HG03432 (cell line): ENCODE measurements around the gene RBM4.
A peak's percentile ranks its signal among the peaks of the same experiment; 100 is the strongest.
"Not testable (repeated sequence)": the region's sequence is repeated elsewhere in the genome, so short reads cannot be mapped to it uniquely, and the experiment has no call there.

Experiments
- ATAC-seq: cut with Tn5 transposase; IDR thresholded peaks from one replicate; pipeline ENCODE4 v1.9.1; 2021; ENCODE audit warnings: mild to moderate bottlenecking, moderate library complexity; ENCODE audit not compliant: unreplicated experiment

RBM4 gene

DNA sequence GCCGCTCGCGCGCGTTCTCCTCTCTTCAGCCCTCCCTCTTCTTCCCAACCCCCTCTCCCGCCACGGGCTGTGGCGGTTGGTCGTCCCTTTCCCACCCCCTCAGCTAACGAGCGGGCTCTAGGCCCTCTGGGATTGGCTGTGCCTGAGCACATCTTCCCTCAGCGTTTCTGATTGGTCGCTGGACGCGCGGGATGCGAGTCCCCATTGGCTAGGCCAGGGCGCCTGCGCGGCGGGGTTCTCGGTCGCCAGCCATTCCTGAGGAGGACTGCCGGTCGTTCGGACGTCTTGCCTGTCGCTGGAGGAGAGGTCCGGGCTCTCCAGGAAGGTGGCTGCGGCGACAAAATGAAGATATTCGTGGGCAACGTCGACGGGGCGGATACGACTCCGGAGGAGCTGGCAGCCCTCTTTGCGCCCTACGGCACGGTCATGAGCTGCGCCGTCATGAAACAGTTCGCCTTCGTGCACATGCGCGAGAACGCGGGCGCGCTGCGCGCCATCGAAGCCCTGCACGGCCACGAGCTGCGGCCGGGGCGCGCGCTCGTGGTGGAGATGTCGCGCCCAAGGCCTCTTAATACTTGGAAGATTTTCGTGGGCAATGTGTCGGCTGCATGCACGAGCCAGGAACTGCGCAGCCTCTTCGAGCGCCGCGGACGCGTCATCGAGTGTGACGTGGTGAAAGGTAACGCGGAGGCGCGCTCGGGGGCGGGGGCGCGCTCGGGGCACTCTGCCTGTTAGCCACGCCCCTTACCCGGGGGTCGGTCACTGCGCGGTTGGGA is 21.9 kb upstream of the RBM4 start, which contains the start of gene RBM14:
Gene RBM14 (plus strand): TSS at position 252 of the 776 bp plus-strand sequence. CDS start 91 bp downstream, at position 343.
- peak; percentile 90 for ATAC-seq

DNA sequence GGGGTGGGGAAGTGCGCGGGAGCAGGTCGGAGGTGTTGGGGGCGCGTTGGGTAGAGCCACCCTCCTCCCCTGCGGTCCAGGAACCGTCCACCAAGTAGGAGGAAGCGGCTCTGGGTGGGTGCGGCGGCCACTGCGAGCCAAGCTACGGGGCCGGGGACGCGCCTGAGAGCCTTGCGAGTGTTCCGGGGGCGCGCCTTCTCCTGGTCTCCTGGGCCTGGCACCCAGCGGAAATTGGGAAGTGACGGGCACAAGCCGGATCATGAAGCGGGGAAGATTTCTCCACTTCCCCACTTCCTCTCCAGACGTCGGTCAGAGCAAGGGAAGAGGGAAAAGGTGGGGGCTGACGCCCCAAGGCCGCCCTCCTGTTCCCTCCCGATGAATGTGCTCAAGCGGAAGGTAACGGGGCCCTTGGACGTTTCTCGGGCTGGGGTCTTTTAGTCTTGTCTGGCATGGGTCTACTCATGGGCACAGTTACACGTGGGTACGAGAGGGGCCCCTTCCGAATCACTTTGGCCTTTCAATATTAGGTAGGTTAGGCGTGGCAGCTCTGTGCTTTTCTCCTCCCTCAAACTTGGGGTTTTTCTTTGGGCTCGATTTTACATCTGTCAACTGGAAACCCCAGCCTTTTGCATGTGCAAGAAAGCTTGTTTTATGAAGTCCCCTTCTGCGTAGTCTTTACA is 21.2 kb upstream of the RBM4 start:
- no peak for ATAC-seq

DNA sequence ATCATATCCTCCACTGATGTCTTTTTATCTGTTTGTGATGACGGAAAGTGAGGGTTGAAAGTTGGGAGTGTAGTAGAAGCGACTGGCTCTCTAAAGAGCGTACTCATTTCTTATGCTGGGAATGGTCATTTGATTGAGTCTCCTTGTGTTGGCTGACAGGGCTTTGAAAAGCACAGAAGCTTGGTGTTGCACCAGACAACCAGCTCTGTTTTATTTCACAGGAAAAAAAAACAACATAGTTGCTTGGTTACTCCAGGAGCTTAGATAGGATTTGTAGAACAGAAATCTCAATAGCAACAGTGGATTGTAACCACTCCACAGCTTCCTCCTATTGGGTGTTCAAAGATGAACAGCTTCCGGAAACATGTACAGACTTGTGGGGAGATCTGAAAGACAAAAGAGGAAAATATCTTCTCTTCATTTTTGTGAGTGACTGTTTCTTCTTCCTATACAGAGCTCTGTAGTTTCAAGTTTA is 19.4 kb upstream of the RBM4 start:
- no peak for ATAC-seq

DNA sequence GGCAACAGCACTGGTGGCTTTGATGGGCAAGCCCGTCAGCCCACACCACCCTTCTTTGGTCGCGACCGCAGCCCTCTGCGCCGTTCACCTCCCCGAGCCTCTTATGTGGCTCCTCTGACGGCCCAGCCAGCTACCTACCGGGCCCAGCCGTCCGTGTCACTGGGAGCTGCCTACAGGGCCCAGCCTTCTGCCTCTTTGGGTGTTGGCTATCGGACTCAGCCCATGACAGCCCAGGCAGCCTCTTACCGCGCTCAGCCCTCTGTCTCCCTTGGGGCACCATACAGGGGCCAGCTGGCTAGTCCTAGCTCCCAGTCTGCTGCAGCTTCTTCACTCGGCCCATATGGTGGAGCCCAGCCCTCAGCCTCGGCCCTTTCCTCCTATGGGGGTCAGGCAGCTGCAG is 14.1 kb upstream of the RBM4 start:
- no peak for ATAC-seq

DNA sequence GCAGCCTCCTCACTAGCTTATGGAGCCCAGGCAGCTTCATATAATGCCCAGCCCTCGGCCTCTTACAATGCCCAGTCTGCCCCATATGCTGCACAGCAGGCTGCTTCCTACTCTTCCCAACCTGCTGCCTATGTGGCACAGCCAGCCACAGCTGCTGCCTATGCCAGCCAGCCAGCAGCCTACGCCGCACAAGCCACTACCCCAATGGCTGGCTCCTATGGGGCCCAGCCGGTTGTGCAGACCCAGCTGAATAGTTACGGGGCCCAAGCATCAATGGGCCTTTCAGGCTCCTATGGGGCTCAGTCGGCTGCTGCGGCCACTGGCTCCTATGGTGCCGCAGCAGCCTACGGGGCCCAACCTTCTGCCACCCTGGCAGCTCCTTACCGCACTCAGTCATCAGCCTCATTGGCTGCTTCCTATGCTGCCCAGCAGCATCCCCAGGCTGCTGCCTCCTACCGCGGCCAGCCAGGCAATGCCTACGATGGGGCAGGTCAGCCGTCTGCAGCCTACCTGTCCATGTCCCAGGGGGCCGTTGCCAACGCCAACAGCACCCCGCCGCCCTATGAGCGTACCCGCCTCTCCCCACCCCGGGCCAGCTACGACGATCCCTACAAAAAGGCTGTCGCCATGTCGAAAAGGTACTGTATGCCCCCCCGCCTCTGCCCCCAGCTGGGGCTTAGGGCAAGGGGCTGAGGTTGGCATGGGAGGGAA is 13.3 kb upstream of the RBM4 start:
- no peak for ATAC-seq

DNA sequence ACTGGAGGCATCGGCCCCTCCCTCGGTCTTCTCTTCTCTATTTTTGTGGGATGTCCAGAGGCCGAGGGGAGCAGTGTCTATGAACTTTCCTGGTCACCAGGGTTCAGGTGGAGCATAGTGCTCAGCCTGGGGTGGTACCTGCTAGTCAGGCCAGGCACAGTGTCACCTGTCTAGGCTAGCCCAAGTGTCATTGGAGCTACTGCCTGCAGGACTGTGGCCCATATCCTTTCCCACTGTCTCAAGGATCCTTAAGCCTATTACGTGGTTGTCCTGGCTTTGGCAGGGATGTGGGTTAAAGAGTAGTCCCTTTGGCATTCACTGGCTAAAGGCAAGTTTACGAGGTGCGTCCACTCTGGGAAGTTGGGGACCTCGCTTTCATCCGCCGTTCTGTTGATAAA is 12.8 kb upstream of the RBM4 start:
- ATAC-seq, result no peak

DNA sequence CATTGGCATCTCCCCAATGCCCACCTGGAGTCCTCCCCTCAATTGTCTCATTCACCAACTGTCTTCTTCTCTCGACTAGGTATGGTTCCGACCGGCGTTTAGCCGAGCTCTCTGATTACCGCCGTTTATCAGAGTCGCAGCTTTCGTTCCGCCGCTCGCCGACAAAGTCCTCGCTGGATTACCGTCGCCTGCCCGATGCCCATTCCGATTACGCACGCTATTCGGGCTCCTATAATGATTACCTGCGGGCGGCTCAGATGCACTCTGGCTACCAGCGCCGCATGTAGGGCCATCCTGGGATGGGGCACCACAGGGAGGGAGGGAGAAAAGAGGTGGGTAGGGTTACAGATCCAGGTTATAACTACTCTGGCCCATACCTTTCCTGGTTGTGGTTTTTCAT is 12.1 kb upstream of the RBM4 start:
- no peak for ATAC-seq

DNA sequence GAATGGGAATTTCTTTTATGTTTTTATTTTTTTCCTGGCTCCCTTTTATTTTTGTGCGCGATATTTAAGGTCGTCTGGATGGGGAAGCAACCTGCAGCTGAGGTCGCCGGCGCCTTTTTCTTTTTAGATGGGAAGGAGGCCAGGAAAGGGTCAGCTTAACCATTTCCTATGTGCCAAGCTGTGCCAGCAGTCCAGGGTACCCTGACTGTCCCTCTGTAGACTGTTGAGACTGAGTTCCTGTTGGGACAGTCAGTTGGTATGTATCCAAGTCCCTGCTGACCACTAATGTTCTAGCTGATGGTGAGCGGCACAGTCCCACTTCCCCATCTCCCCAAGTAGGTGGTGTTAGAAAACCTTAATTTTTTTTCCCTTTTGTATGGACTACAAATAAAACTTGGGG is 11.6 kb upstream of the RBM4 start:
- no peak for ATAC-seq

DNA sequence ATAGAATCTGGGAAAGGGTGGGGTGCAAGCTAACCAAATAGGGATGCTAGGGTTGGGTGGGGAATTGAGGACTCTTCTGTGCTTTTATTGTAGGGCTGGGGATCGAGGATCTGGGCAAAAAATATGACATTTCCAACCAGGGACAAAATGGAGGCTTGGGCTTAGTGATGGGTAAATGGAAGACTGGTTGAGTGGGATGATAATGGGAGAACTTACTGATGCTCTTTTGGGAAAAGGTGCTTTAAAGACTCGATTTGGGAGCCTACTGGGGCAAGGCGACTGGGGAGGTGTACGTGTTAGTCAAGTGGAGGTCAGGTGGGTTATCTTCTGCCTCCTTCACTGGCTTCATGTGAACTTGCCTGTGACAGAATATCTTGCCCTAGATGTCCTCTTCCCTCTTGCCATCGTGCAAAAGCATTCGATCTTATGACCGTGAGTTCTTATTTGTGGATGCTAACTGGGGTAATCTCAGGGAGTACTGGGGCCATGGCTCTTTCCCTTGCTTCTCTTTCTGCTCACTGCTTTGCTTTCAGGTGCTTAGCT is 10.4 kb upstream of the RBM4 start:
- ATAC-seq, result no peak

DNA sequence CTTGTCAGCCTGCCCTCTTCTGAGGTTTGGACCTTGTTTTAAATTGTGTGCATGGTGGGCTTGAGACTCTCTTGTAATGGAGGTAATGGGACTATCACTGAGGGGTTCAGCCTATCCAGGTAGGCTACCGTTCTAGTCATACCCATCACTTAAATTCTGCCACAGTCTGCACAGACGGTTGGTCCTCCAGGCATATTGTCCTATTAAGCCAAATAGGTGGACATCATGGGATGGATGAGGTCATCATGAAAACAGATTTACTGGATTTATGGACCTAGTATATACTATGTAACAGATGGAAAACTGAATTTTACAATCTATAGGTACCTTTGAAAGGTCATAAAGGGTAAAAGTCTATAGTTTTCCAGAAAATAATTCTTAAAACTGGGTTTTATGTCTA is 9.1 kb upstream of the RBM4 start:
- no peak for ATAC-seq

DNA sequence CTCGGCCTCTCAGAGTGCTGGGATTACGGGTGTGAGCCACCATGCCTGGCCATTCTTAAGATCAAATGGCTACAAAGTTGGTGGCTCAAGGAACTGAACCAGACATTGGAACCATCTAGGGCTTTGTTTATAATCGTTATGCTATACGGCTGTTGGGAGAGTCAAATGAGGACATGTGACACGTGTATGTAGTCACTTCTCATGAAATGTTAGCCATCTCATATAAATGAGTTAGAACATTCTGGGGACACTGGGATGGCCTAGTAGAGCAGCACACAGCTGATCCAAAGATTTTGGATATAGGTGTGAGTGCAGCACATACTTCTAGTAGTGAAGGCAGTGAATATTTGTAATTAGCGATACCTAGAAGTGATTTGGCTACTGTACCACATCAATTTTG is 6.6 kb upstream of the RBM4 start:
- ATAC-seq, result no peak

DNA sequence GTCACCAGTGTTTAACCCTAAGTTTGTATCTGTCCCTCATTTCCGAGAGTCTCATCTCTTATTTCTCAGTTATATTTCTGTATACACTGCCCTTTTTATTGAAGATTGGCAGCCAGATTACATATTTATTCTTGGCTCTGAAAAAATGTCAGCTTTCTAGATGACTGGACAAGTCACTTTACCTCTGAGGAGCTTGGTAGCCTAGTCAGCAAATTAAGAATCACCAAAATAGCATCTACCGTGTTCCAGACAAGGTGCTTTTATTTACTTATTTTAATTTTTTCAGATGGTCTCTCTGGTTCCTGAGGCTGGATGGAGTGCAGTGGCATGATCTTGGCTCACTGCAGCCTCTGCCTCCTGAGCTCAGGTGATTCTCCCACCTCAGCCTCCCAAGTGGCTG is 5.6 kb upstream of the RBM4 start:
- ATAC-seq, result no peak

DNA sequence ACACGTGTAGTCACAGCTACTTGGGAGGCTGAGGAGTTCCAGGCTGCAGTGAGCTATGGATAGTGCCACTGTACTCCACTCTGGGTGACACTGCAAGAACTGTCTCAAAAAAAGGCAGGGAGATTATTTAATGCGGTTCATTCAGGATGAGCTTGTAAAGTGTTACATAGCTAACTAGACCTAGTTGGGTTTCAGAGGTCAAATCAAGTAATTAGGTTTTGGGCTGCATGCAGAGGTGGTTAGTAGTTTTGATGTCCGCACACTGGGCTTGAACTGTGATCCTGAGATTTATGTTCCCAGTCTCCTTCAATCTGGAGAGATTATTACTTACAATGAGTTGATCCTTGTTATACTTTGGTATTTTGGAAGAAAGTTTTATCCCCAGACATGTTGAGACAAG is 2.1 kb upstream of the RBM4 start:
- no peak for ATAC-seq

DNA sequence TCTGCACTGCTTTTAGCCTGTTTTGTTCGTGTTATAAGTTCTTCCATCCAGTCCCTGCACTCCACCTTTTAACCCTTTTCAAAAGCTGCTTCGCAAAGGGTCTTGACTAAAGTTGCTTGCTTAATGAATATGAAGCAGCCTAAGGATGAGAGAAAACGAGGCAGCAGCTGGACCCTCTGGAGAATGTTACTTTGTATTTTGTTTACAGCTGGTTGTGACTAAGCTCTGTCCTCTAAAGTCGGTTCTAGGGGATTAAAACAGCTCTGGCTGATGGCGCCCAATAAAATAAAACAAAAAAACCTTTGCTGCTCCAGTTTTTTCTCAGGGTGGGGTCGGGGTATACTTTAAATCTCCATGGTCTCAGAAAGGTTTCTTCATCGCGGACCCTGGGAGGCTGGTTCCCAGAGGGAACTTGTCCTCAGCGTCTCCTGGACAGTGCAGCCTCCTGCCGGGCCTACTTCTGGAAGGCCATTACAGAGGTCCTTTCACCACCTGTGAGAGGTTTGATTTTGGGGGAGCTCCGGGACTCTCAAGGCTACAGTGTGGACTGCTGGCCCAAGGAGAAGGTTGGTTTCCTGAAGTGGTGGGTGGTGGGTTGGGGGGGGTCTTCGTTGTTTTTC is 836 bp upstream of the RBM4 start:
- no peak for ATAC-seq

DNA sequence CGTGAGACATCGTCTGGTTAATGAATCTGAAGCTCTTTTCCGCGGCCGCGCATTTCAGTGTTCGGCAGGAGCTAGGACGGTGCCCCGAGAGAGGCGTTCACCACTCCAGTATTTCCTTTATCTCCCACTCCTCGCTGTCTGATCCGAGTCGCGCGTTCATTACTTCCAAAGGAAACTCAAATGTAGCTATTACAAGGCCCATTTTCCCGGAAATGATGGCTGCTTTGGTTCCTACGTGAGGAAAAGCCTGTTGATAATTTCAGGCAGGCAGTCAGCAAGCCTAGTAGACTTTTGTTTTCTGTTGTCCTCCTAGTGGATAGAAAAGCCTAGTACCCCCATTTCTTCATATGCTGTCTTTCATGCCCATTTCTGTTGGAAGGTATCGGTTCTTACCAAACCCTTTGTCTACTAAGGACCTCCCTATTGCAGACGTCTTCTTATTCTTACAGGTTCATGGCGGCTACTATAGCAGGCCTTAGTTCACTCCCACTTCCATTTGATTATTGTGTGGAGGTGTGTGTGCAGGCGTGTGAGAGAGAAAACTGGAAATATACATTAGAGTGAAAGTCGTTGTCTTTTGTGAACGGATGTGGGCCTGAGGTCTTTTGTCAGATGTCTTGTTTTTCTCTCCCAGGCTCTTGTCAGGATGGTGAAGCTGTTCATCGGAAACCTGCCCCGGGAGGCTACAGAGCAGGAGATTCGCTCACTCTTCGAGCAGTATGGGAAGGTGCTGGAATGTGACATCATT is 737 bp downstream of the RBM4 start:
- ATAC-seq, result no peak

DNA sequence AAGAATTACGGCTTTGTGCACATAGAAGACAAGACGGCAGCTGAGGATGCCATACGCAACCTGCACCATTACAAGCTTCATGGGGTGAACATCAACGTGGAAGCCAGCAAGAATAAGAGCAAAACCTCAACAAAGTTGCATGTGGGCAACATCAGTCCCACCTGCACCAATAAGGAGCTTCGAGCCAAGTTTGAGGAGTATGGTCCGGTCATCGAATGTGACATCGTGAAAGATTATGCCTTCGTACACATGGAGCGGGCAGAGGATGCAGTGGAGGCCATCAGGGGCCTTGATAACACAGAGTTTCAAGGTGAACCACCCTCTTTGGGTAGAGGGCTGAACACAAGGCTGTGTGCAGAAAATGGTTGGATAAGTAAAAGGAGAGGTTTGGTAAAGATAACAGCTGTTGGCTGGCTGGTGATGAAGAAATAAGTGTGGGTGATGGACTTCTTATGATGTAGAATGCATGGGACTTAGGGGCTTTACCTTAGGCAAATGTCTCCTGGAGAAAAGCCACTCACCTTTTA is 1.4 kb downstream of the RBM4 start:
- ATAC-seq, result not testable (repeated sequence)

DNA sequence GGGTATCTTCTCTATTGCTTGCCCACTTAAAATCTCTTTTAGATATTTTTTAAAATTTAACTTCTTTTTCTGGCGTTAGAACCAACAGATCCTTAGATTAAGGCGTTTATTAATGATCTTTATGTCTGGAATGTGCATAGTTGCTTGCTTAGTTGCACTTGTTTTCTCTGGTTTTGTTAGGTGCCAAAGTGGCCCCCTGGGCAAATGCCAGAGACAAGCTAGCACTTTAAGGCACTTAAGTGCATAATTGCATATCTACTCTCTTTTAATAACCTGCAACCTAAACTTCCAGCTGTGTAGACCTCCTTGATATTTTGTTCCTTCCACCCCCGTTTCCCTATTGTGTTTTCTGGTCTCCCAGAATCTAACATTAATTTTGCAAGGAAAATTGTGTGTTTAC is 3.3 kb downstream of the RBM4 start:
- ATAC-seq, result no peak

DNA sequence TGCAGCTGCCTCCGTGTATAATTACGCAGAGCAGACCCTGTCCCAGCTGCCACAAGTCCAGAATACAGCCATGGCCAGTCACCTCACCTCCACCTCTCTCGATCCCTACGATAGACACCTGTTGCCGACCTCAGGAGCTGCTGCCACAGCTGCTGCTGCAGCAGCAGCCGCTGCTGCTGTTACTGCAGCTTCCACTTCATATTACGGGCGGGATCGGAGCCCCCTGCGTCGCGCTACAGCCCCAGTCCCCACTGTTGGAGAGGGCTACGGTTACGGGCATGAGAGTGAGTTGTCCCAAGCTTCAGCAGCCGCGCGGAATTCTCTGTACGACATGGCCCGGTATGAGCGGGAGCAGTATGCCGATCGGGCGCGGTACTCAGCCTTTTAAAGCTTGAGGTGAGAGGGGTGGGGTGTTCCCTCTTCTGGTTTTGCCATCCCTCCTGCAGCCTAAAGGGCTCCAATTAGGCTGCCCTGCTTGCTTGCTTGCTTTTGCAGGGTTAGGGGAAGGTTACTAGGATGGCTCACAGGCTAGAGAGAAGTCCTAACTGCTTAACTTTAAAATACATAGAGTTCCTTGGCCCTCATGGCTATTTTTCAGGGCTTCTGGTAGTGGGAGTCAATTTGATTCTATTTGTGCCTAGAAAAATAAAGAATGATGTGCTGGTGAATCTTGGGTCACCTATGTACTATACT is 5.4 kb downstream of the RBM4 start:
- no peak for ATAC-seq

DNA sequence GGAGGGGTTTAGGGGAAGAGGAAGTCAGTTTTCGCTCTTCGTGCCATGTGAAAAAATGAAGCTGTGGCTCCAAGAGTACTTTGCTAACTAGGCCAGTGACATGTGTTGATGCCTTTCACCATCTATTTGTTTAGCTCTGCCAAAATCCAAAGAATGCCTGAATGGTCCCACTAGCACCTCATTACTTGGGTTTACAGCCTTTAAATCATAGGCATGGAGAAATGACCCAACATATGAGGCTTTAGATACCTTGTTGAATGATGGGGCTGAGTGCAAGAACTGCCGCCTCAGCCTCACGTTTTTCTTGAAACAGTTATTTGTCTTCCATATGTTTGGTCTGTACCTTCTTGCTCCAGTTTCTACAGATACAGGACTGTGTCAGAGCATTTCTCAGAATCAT is 8.3 kb downstream of the RBM4 start:
- ATAC-seq, result no peak

DNA sequence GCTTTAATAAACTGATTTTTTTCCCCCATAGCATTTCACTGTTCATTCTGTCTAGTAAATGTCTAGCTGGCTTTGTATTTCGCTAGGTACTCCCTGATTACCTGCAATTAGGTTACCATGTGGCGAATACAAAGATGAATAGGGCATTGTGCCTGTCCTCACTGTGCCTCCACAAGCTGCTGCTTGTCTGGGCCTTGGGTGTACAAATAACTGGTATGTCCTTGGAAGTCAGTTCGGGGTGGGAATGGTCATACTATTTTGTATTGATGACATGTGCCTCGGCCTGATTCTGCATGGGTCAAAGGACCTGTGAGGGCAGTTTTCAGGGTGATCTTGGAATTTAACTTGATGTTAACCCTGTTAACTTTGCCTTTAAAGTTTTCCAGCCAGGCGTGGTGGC is 11.4 kb downstream of the RBM4 start:
- ATAC-seq, result no peak
